Heart left ventricle (tissue), 13 donors: ENCODE measurements around the gene ALOXE3.
"Not testable (repeated sequence)": the region's sequence is repeated elsewhere in the genome, so short reads cannot be mapped to it uniquely, and the experiment has no call there.

Source experiments
- POLR2A ChIP-seq, 2 donors: fragments of 450-650 bp; IDR thresholded peaks; one replicate each; pipeline ENCODE4 v1.6.1; 2017; ENCODE audit warnings: antibody characterized with exemption in 2 of 2, mild to moderate bottlenecking in 2 of 2, moderate library complexity in 2 of 2
- TF ChIP-seq, protein P1 (sequence below), 12 donors: fragments of 200-600 bp; sonication (generic) in 4 of 12; IDR thresholded peaks; one replicate each; pipeline versions ENCODE4 v1.5.0 to v1.8.0; 2018 to 2022; ENCODE audit warnings: antibody characterized with exemption in 12 of 12, mild to moderate bottlenecking in 5 of 12
- donor health status: ischemic (EF 13 %, LVEDD 7.1; RV severe dilation, severe dysfunction).
- donor health status: DM: no; HTN: yes; CAD: no.
- donor health status: DM: no; HTN: no; CAD: no.
- donor health status: ischemic (EF 25% LVEDD 6.9; RV normal size, moderate dysfunction).
- donor health status: ischemic (EF 25% LVEDD 5.7; RV mildly dilated, moderate dysfunction).
- donor health status: ischemic (EF 35%, LVEDD 5.7; RV mildly dilated, moderate dysfunction).
- donor health status: nonischemic (EF 11% LVEDD 7.7; RV severe dilation, severe dysfunction).
- donor health status: DM: yes; HTN: yes; CAD: no.
- donor health status: PGD.
- donor health status: ischemic (EF 29% LVEDD 5.4; RV normal size, mild dysfunction).
- donor health status: nonischemic (EF 23%, LVEDD 6.1; RV moderate dilation, normal function).

DNA sequence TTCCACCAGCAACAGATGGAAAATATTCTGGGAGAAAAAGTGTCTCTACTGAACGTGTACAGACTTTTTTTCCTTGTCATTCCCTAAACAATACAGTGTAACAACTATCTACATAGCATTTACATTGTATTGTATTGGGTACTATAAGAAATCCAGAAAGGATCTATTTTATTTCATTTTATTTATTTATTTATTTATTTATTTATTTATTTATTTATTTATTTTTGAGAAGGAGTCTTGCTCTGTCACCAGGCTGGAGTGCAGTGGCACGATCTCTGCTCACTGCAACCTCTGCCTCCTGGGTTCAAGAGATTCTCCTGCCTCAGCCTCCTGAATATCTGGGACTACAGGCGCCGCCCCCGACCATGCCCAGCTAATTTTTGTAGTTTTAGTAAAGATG, 40.4 kb downstream of the ALOXE3 start:
- TF ChIP-seq, protein P1, sequence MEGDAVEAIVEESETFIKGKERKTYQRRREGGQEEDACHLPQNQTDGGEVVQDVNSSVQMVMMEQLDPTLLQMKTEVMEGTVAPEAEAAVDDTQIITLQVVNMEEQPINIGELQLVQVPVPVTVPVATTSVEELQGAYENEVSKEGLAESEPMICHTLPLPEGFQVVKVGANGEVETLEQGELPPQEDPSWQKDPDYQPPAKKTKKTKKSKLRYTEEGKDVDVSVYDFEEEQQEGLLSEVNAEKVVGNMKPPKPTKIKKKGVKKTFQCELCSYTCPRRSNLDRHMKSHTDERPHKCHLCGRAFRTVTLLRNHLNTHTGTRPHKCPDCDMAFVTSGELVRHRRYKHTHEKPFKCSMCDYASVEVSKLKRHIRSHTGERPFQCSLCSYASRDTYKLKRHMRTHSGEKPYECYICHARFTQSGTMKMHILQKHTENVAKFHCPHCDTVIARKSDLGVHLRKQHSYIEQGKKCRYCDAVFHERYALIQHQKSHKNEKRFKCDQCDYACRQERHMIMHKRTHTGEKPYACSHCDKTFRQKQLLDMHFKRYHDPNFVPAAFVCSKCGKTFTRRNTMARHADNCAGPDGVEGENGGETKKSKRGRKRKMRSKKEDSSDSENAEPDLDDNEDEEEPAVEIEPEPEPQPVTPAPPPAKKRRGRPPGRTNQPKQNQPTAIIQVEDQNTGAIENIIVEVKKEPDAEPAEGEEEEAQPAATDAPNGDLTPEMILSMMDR (IDR thresholded peaks at IDR 0.05) = not testable (repeated sequence)
- not testable (repeated sequence) for TF ChIP-seq POLR2A (IDR thresholded peaks at IDR 0.05)
